SIG-M5 (cell line): ENCODE results near the gene SDHAF3.
"Not testable (repeated sequence)": the region's sequence is repeated elsewhere in the genome, so short reads cannot be mapped to it uniquely, and the experiment has no call there.

Experiments used
- DNase-seq: peaks from one replicate; lab custom pipeline; 2025; lab: John Stamatoyannopoulos, UW

Gene SDHAF3

DNA sequence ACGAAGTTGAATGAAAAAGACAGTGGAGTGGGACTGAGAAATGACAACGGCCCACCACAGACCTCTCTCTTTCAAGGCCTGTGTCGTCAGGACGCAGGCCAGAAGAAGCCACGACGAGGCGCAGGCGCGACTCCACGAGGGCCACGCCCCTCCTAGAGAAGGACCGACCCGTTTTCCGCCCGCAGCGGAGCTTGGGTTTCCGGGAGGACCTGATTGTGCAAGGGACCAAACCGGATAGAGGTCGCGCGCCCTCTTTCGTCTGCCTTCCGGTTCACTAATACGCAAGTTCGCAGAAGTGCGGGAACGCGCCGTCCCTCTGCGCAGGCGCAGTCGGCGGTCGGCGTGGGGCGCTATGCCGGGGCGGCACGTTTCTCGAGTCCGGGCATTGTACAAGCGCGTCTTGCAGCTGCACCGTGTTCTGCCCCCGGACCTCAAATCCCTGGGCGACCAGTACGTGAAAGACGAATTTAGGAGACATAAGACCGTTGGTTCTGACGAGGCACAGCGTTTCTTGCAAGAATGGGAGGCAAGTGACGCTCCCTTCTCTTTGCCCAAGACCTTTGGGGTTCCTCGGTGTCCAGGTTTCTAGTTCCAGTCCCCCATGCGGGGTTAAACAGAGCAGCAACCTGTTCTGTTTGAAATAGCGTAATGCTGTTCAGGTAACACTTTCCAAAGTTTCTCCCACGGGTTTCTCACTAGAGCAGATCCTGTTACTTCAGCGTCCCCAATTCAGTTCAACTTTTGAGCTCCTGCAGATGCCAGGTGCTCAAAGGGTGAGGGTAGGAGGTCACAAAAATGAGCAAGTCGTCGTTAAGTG lies at the start of gene SDHAF3:
Gene SDHAF3 (plus strand): TSS at position 327 of the 817 bp plus-strand sequence. CDS start 26 bp downstream, at position 353.
- DNase-seq = peak; percentile 90

- not testable (repeated sequence) for DNase-seq
Measured at GRCh38 chr7:97072025-97072424, 45.5 kb upstream of the SDHAF3 start.

DNA sequence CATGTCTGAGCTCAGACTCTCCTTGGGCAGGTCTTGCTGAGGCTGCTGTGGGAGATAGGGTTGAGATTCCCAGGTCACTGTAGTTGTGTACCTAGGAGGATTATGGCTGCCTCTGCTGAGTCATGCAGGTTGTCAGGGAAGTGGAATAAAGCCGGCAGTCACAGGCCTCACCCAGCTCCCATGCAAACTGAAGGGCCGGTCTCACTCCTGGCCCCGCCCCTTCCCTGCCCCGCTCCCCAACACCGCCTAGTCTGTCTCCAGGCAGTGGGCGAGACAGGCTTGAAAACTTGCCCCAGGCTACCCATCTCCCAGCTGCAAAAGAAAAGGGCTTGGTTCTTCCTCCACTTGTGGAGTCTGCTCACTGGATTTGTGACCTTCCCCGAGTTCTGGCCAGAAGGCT lies 41.6 kb upstream of the SDHAF3 start:
- DNase-seq = no peak

- no peak for DNase-seq
Measured at GRCh38 chr7:97078023-97078969, 39.2 kb upstream of the SDHAF3 start.

- no peak for DNase-seq
Measured at GRCh38 chr7:97079300-97079699, 38.2 kb upstream of the SDHAF3 start.

DNA sequence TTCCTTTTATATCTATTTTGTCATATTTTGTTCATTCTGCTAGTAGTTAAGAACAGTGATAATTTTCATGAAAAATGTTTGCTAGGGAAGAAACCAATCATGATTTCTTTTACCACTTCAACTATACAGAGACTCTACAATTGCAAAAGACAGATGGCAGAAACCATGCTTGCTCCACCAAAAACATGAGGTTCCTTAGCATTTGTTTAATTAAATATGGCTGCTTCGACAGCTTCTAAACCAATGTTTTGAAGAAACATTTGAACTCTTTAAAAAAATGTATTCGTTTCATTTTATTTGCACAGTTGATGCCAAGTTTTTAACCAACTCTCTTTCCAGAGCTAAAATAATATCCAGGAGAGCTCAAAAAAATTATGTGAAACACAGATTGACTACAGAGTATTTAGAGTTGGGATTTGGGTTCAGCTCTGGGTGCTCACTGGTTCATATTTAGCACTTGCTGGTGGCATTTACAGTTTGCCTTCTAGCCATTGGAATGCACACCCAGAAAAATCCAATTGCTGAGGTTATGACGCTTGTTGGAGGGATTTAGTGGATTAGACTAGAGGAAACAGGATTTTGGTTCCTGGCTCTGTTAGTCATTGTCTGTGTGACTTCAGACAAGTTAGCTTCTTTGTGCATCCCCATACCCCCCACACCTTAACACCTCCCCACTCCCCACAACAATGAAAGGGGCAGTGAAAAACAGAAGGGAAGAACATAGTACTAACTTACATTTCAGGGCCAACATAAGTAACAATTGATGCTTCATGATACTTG lies 35.8 kb upstream of the SDHAF3 start:
- DNase-seq = no peak

GRCh38 chr7:97088364-97088763 lies 29.1 kb upstream of the SDHAF3 start:
- no peak for DNase-seq

- DNase-seq = no peak
Measured at GRCh38 chr7:97089771-97090170, 27.7 kb upstream of the SDHAF3 start.

DNA sequence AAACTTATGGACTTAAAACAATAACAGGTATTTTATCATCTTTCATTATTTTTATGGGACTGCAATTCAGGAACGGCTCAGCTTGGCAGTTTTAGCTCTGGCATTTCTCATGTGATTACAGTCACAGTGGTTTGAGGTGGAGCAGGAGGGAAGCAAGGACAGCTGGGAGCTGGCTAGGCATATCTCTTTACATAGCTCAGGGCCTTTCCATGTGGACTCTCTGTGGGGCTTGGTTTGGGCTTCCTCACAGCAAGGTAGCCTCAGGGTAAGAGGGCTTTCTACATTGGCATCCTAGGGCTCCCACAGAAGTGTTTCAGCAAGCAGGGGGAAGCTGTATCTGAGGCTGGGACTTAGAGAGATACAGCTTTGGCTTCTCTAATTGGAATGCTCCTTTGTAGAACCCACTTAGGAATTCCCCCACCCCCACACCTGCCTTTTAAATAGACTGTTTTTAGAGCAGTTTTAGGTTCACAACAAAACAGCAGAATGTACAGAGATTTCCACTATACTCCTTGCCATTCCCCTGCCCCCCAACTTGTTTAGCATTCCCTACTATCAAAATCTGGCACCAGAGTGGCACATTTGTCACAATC lies 26.6 kb upstream of the SDHAF3 start:
- DNase-seq = no peak

GRCh38 chr7:97094284-97094930 lies 23.1 kb upstream of the SDHAF3 start:
- DNase-seq = no peak

DNA sequence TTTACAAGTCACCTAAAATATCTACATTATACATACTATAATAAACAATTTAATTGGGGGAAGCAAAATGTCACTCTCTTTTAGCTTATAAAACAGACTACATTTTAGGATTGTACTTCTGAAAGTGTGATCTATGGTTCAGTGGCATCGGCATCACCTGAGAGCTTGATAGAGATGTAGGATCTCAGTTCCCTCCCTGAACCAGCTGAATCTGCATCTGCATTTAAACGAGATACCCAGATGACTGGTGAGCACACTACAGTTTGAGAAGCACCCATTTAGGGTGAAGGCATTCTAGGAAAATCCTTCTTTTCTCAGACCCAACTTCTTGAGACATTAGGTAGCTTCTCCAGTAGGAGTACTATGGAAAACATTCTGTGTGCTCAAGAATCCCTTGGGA lies 21.5 kb upstream of the SDHAF3 start:
- no peak for DNase-seq

GRCh38 chr7:97096661-97097060 lies 20.8 kb upstream of the SDHAF3 start:
- no peak for DNase-seq

DNA sequence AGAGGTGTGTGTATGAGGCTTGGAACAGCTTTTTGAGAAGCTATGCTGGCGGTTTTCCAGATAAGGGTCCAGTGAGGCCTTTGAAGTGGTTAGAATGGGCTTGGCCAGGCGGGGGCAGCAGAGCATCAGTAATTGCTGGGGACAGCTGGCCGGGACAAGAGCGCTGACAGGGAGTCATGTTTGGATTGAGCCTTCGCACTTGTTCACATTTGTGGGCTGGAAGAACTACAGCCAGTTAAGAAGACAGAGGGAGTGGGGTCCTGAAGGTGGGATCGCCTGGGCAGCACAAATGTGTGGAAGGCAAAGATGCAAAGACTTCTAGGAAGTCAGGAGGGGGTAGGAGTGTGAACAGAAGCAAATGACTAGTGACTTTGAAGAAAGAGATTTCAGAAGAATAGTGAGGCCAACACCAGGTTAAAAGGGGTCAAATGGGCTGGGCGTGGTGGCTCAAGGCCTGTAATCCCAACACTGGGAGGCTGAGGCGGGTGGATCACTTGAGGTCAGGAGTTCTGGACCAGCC lies 12.7 kb upstream of the SDHAF3 start:
- DNase-seq = no peak

DNA sequence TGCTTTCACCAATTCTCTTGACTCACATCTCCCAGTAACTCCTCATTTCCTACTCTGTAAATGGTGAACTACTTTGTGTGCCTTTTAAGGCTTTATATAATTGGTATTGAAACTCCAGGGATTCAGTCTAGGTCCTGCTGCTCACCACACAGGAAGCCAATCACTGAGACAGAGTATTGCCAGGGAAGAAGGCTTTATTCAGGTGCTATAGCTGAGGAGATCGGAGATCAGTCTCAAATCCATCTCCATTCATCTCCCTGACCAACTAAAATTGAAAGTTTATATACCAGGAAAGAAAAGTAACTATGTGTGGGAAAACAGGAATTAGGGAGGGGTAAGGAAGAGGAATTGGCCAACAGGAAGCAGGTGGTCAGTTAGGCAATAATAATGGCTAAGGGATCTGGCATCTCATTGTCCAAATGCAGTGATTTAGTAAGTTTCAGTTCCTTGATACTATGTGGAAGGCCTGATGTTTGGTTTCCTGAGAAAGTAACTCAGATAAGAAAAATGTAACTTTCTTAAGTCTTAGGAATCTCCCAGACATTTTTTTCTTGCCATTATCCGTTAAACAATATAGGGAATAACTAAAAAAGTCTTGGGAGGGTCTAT lies 10.2 kb upstream of the SDHAF3 start:
- DNase-seq = no peak

- DNase-seq = peak; percentile 84
Measured at GRCh38 chr7:97116308-97116707, 1.2 kb upstream of the SDHAF3 start.

- no peak for DNase-seq
Measured at GRCh38 chr7:97117035-97117371, 495 bp upstream of the SDHAF3 start.

DNA sequence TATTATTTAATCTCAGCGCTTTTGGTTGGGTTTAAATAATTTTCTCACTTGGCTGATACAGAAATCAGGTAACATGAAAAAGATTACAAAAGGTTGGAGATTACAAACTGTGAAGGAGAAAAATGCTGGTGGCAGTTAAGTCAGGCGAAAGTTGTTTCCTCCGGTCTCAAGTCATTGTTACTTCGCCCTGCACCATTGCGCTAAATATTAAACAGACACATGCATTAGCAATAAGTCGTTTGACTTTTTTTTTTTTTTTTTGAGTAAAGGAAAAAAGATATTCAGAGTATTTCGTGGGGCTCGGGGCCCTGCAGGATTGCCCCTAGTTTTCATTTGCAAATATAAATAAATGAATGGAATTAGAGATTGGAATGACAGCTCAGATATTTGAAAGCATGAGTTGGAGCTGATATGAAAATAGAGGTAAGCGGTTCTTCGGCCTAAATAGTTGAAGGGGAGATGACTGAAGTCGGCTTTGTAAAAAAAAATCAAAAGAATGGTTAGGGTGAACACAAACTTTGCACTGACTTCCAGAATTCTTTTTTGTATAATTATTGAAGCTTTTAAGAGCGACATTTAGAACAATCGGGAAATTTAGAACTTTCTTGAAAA lies 914 bp downstream of the SDHAF3 start:
- no peak for DNase-seq

DNA sequence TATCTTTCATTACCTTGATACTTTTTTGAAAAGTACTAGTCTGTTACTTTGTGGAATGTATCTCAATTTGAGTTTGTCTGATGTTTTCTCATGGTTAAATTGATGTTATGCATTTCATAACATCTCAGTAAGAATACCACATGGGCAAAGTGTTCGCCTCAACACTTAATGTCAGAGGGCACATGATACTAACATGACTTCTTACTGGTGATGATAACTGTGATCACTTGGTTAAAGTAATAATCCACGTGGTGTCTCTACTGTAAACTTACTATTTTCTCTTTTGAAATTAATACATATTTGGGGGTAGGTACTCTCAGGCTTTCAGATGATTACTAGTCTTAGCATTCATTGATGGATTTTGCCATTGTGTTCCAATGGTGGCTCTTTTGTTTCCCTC lies 2.2 kb downstream of the SDHAF3 start:
- no peak for DNase-seq

- no peak for DNase-seq
Measured at GRCh38 chr7:97120713-97121457, 3.4 kb downstream of the SDHAF3 start.
